WERI-Rb-1 (cell line): ENCODE results near the gene ITPR3.

Source experiments
- DNase-seq: peaks from one replicate; pipeline ENCODE4 v3.0.0-alpha.2; 2020
- H3K27ac ChIP-seq: fragments of 250-450 bp; sonication (Bioruptor Pico); 2 replicates; pipeline ENCODE4 v1.5.1; 2020; ENCODE audit warnings: mild to moderate bottlenecking, moderate library complexity
- H3K27me3 ChIP-seq: fragments of 250-450 bp; sonication (Bioruptor Pico); 2 replicates; pipeline ENCODE4 v1.5.1; 2021; ENCODE audit warnings: mild to moderate bottlenecking, low read depth, moderate library complexity; ENCODE audit not compliant: insufficient read depth, severe bottlenecking
- H3K36me3 ChIP-seq: fragments of 250-450 bp; sonication (Bioruptor Pico); 2 replicates; pipeline ENCODE4 v1.5.1; 2020; ENCODE audit warnings: mild to moderate bottlenecking, moderate library complexity
- H3K4me3 ChIP-seq: 2 replicates; pipeline ENCODE4 v1.5.1; 2011; ENCODE audit warnings: low read depth, mild to moderate bottlenecking, control low read depth, low read length
- H3K9me3 ChIP-seq: fragments of 250-450 bp; sonication (Bioruptor Pico); 2 replicates; pipeline ENCODE4 v1.5.1; 2021; ENCODE audit warnings: mild to moderate bottlenecking, moderate library complexity; ENCODE audit not compliant: severe bottlenecking
- CTCF ChIP-seq: IDR thresholded peaks from 2 replicates; pipeline ENCODE4 v1.5.1; 2011; ENCODE audit warnings: low read depth, mild to moderate bottlenecking, control low read depth, inconsistent platforms, low read length

Gene ITPR3

GRCh38 chr6:33686981-33687975, 66.2 kb downstream of the ITPR3 start:
- Histone ChIP-seq H3K36me3 (peaks cover 96% of the 10 kb centered on the region), H3K4me3 (no peak overlapping the region)
- no peak for TF ChIP-seq CTCF

GRCh38 chr6:33688006-33688405, 66.9 kb downstream of the ITPR3 start:
- Histone ChIP-seq H3K36me3 (peaks cover 96% of the 10 kb centered on the region), H3K4me3 (no peak overlapping the region), H3K9me3 (no peaks in the 10 kb centered on the region), H3K27me3 (no peaks in the 10 kb centered on the region), H3K27ac (no peak overlapping the region)
- no peak for DNase-seq
- TF ChIP-seq CTCF = no peak

More at GRCh38 chr6:33686981-33687975, 66.2 kb downstream of the ITPR3 start:
- Histone ChIP-seq H3K27me3 (no peaks in the 10 kb centered on the region), H3K9me3 (no peaks in the 10 kb centered on the region), H3K27ac (no peak overlapping the region)
- DNase-seq = no peak

GRCh38 chr6:33688451-33689147, 67.5 kb downstream of the ITPR3 start:
- TF ChIP-seq CTCF = no peak
- Histone ChIP-seq H3K4me3 (no peak overlapping the region), H3K36me3 (peaks cover 96% of the 10 kb centered on the region), H3K9me3 (no peaks in the 10 kb centered on the region), H3K27me3 (no peaks in the 10 kb centered on the region), H3K27ac (no peak overlapping the region)
- no peak for DNase-seq

GRCh38 chr6:33689148-33689494, 68.0 kb downstream of the ITPR3 start:
- no peak overlapping the region for H3K27ac ChIP-seq
- H3K36me3 ChIP-seq = peaks cover 96% of the 10 kb centered on the region
- TF ChIP-seq CTCF = no peak
- H3K4me3 ChIP-seq = no peak overlapping the region
- H3K27me3 ChIP-seq = no peaks in the 10 kb centered on the region
- DNase-seq = no peak
- no peaks in the 10 kb centered on the region for H3K9me3 ChIP-seq

GRCh38 chr6:33689879-33690278, 68.8 kb downstream of the ITPR3 start:
- H3K27ac ChIP-seq = no peak overlapping the region
- no peak for TF ChIP-seq CTCF
- DNase-seq = no peak
- H3K27me3 ChIP-seq = no peaks in the 10 kb centered on the region
- H3K4me3 ChIP-seq = no peak overlapping the region
- peaks cover 92% of the 10 kb centered on the region for H3K36me3 ChIP-seq
- H3K9me3 ChIP-seq = no peaks in the 10 kb centered on the region
